Stimulated activated CD4-positive, alpha-beta T cell treated with anti-CD3 and anti-CD28 coated beads, TNF-alpha, amount 100 ng/mL, for 4 hours (primary cell): ENCODE results near the gene RPL18.
"Not testable (repeated sequence)": the region's sequence is repeated elsewhere in the genome, so short reads cannot be mapped to it uniquely, and the experiment has no call there.

Experiments
- DNase-seq, 3 experiments: peaks; one replicate each; pipeline ENCODE4 v3.0.0-alpha.2; 2020; ENCODE audit warnings: low read depth in 3 of 3

Gene RPL18

GRCh38 chr19:48588670-48589401, 30.1 kb downstream of the RPL18 start:
- DNase-seq = peak; percentile 68 to 74 (median 70)

- no peak for DNase-seq
Observed at GRCh38 chr19:48587387-48587786, 31.6 kb downstream of the RPL18 start.

- DNase-seq = no peak
Observed at GRCh38 chr19:48582168-48582567, 36.8 kb downstream of the RPL18 start.

- no peak for DNase-seq
Observed at GRCh38 chr19:48578891-48579290, 40.1 kb downstream of the RPL18 start.

GRCh38 chr19:48577908-48578307, 41.1 kb downstream of the RPL18 start:
- not testable (repeated sequence) for DNase-seq

GRCh38 chr19:48575931-48576622, 42.9 kb downstream of the RPL18 start:
- no peak for DNase-seq

GRCh38 chr19:48573163-48573505, 45.8 kb downstream of the RPL18 start:
- DNase-seq = no peak

- no peak for DNase-seq
Observed at GRCh38 chr19:48571378-48572162, 47.4 kb downstream of the RPL18 start.

GRCh38 chr19:48569814-48570213, 49.2 kb downstream of the RPL18 start:
- DNase-seq = no peak

GRCh38 chr19:48568345-48568886, 50.6 kb downstream of the RPL18 start:
- DNase-seq = no peak
